ENCODE results near the gene SEMA6C.

SEMA6C gene

GRCh38 chr1:151175041-151175741 lies 28.8 kb upstream of the SEMA6C start:
- H4K8ac ChIP-seq (ENCODE audit: low read depth, low read length), result no peak overlapping the region

GRCh38 chr1:151171190-151171589 lies 24.8 kb upstream of the SEMA6C start:
- DNase-seq (ENCODE audit: low spot score), result no peak
- Histone ChIP-seq H2AFZ (ENCODE audit: low read length) (no peak overlapping the region), H2BK15ac (ENCODE audit: low read length) (no peak overlapping the region), H3K9ac (ENCODE audit: low read depth, low read length, poor library complexity) (no peak overlapping the region), H3K27me3 (ENCODE audit: control insufficient read depth in 3 of 3, insufficient read depth in 3 of 3, low read depth in 1 of 3, low read length in 3 of 3) (no peaks in the 10 kb centered on the region), H3K27ac (replicated peaks; ENCODE audit: low read length) (no peak overlapping the region), H3K36me3 (replicated peaks in 1 of 2; ENCODE audit: control insufficient read depth in 2 of 2, insufficient read depth in 2 of 2, low read length in 2 of 2) (peaks cover 35 to 73% of the 10 kb centered on the region in 2 donors), H4K8ac (ENCODE audit: low read depth, low read length) (no peak overlapping the region), H2BK12ac (ENCODE audit: low read length) (no peak overlapping the region), H3K4me3 (ENCODE audit: low read length in 2 of 2) (no peak overlapping the region), H3K23ac (ENCODE audit: low read depth, low read length, poor library complexity) (no peak overlapping the region), H3K4ac (ENCODE audit: low read length) (no peak overlapping the region), H2BK120ac (ENCODE audit: low read depth, low read length) (no peak overlapping the region), H2AK5ac (ENCODE audit: low read depth, low read length) (no peak overlapping the region), H3K79me1 (ENCODE audit: low read depth, low read length) (peaks cover 4% of the 10 kb centered on the region), H2BK5ac (ENCODE audit: low read length) (no peak overlapping the region), H3K14ac (ENCODE audit: low read length) (no peak overlapping the region), H3K4me2 (ENCODE audit: insufficient read depth, low read length, poor library complexity, severe bottlenecking) (no peak overlapping the region), H3K18ac (ENCODE audit: low read length) (no peak overlapping the region), H4K91ac (ENCODE audit: low read depth, low read length, poor library complexity) (no peak overlapping the region), H3K9me3 (replicated peaks in 1 of 2; ENCODE audit: control insufficient read depth in 2 of 2, insufficient read depth in 1 of 2, low read depth in 1 of 2, low read length in 2 of 2) (no peaks in the 10 kb centered on the region), H3K4me1 (ENCODE audit: control insufficient read depth in 2 of 2, insufficient read depth in 1 of 2, low read depth in 1 of 2, low read length in 2 of 2) (peaks cover 3 to 7% of the 10 kb centered on the region in 2 donors)
- WGBS, 2 donors (ENCODE audit: extremely low coverage in 2 of 2, insufficient read length in 2 of 2, insufficient replicate concordance in 1 of 2), result no CpG with 5 or more reads among the region's 5 CpGs

More at GRCh38 chr1:151175041-151175741, 28.8 kb upstream of the SEMA6C start:
- no peak overlapping the region for H3K14ac ChIP-seq (ENCODE audit: low read length)
- no peak overlapping the region for H2BK15ac ChIP-seq (ENCODE audit: low read length)
- WGBS, 2 donors (ENCODE audit: extremely low coverage in 2 of 2, insufficient read length in 2 of 2, insufficient replicate concordance in 1 of 2), result no CpG with 5 or more reads among the region's 6 CpGs
- H3K79me1 ChIP-seq (ENCODE audit: low read depth, low read length), result no peaks in the 10 kb centered on the region
- no peak overlapping the region for H2BK120ac ChIP-seq (ENCODE audit: low read depth, low read length)
- H2AK5ac ChIP-seq (ENCODE audit: low read depth, low read length), result no peak overlapping the region
- no peaks in the 10 kb centered on the region for H3K4me1 ChIP-seq (ENCODE audit: control insufficient read depth in 2 of 2, insufficient read depth in 1 of 2, low read depth in 1 of 2, low read length in 2 of 2)
- no peak overlapping the region for H2BK5ac ChIP-seq (ENCODE audit: low read length)
- no peak overlapping the region for H3K23ac ChIP-seq (ENCODE audit: low read depth, low read length, poor library complexity)
- H3K4ac ChIP-seq (ENCODE audit: low read length), result no peak overlapping the region
- peaks cover 38 to 80% of the 10 kb centered on the region in 2 donors for H3K36me3 ChIP-seq (replicated peaks in 1 of 2; ENCODE audit: control insufficient read depth in 2 of 2, insufficient read depth in 2 of 2, low read length in 2 of 2)
- no peak overlapping the region for H2AFZ ChIP-seq (ENCODE audit: low read length)
- H4K91ac ChIP-seq (ENCODE audit: low read depth, low read length, poor library complexity), result no peak overlapping the region
- no peak overlapping the region for H3K4me2 ChIP-seq (ENCODE audit: insufficient read depth, low read length, poor library complexity, severe bottlenecking)
- no peak overlapping the region for H3K4me3 ChIP-seq (ENCODE audit: low read length in 2 of 2)
- H3K9ac ChIP-seq (ENCODE audit: low read depth, low read length, poor library complexity), result no peak overlapping the region
- H3K9me3 ChIP-seq (replicated peaks in 1 of 2; ENCODE audit: control insufficient read depth in 2 of 2, insufficient read depth in 1 of 2, low read depth in 1 of 2, low read length in 2 of 2), result no peaks in the 10 kb centered on the region
- H3K27ac ChIP-seq (replicated peaks; ENCODE audit: low read length), result no peak overlapping the region
- no peak overlapping the region for H3K18ac ChIP-seq (ENCODE audit: low read length)
- no peaks in the 10 kb centered on the region for H3K27me3 ChIP-seq (ENCODE audit: control insufficient read depth in 3 of 3, insufficient read depth in 3 of 3, low read depth in 1 of 3, low read length in 3 of 3)
- H2BK12ac ChIP-seq (ENCODE audit: low read length), result no peak overlapping the region
- no peak for DNase-seq (ENCODE audit: low spot score)

- DNase-seq (ENCODE audit: low spot score), result no peak
- no peaks in the 10 kb centered on the region for H3K27me3 ChIP-seq (ENCODE audit: control insufficient read depth in 3 of 3, insufficient read depth in 3 of 3, low read depth in 1 of 3, low read length in 3 of 3)
- no peak overlapping the region for H2BK15ac ChIP-seq (ENCODE audit: low read length)
- no peak overlapping the region for H4K91ac ChIP-seq (ENCODE audit: low read depth, low read length, poor library complexity)
- no peak overlapping the region for H3K9ac ChIP-seq (ENCODE audit: low read depth, low read length, poor library complexity)
- H3K23ac ChIP-seq (ENCODE audit: low read depth, low read length, poor library complexity), result no peak overlapping the region
- no peaks in the 10 kb centered on the region for H3K9me3 ChIP-seq (replicated peaks in 1 of 2; ENCODE audit: control insufficient read depth in 2 of 2, insufficient read depth in 1 of 2, low read depth in 1 of 2, low read length in 2 of 2)
- H3K18ac ChIP-seq (ENCODE audit: low read length), result no peak overlapping the region
- peaks cover 22 to 47% of the 10 kb centered on the region in 2 donors for H3K36me3 ChIP-seq (replicated peaks in 1 of 2; ENCODE audit: control insufficient read depth in 2 of 2, insufficient read depth in 2 of 2, low read length in 2 of 2)
- no peak overlapping the region for H2AFZ ChIP-seq (ENCODE audit: low read length)
- no peak overlapping the region for H3K4me2 ChIP-seq (ENCODE audit: insufficient read depth, low read length, poor library complexity, severe bottlenecking)
- H3K27ac ChIP-seq (replicated peaks; ENCODE audit: low read length), result no peak overlapping the region
- no peak overlapping the region for H2BK5ac ChIP-seq (ENCODE audit: low read length)
- peak overlapping the region; percentile 6 for H4K8ac ChIP-seq (ENCODE audit: low read depth, low read length)
- H3K4ac ChIP-seq (ENCODE audit: low read length), result no peak overlapping the region
- H2BK120ac ChIP-seq (ENCODE audit: low read depth, low read length), result no peak overlapping the region
- peaks cover 4% of the 10 kb centered on the region for H3K79me1 ChIP-seq (ENCODE audit: low read depth, low read length)
- H2AK5ac ChIP-seq (ENCODE audit: low read depth, low read length), result no peak overlapping the region
- H3K4me3 ChIP-seq (ENCODE audit: low read length in 2 of 2), result peak overlapping the region in 1 of 2 donors; percentile 88
- H3K4me1 ChIP-seq (ENCODE audit: control insufficient read depth in 2 of 2, insufficient read depth in 1 of 2, low read depth in 1 of 2, low read length in 2 of 2), result peaks cover 7 to 9% of the 10 kb centered on the region in 2 donors
- H2BK12ac ChIP-seq (ENCODE audit: low read length), result no peak overlapping the region
- no peak overlapping the region for H3K14ac ChIP-seq (ENCODE audit: low read length)
- WGBS, 2 donors (ENCODE audit: extremely low coverage in 2 of 2, insufficient read length in 2 of 2, insufficient replicate concordance in 1 of 2), result no CpG with 5 or more reads among the region's 6 CpGs
Measured at GRCh38 chr1:151167116-151167515, 20.7 kb upstream of the SEMA6C start.

- Histone ChIP-seq H3K18ac (ENCODE audit: low read length) (peak overlapping the region; percentile 27), H4K91ac (ENCODE audit: low read depth, low read length, poor library complexity) (no peak overlapping the region), H3K14ac (ENCODE audit: low read length) (no peak overlapping the region), H2AFZ (ENCODE audit: low read length) (peak overlapping the region; percentile 89), H3K9ac (ENCODE audit: low read depth, low read length, poor library complexity) (peak overlapping the region; percentile 31), H3K4me2 (ENCODE audit: insufficient read depth, low read length, poor library complexity, severe bottlenecking) (peak overlapping the region; percentile 70), H3K36me3 (replicated peaks in 1 of 2; ENCODE audit: control insufficient read depth in 2 of 2, insufficient read depth in 2 of 2, low read length in 2 of 2) (peaks cover 23 to 51% of the 10 kb centered on the region in 2 donors), H2BK12ac (ENCODE audit: low read length) (no peak overlapping the region), H3K4me3 (ENCODE audit: low read length in 2 of 2) (peak overlapping the region; percentile 84 to 88), H2BK120ac (ENCODE audit: low read depth, low read length) (no peak overlapping the region), H2AK5ac (ENCODE audit: low read depth, low read length) (no peak overlapping the region), H3K4me1 (ENCODE audit: control insufficient read depth in 2 of 2, insufficient read depth in 1 of 2, low read depth in 1 of 2, low read length in 2 of 2) (peaks cover 7 to 9% of the 10 kb centered on the region in 2 donors), H3K79me1 (ENCODE audit: low read depth, low read length) (peaks cover 4% of the 10 kb centered on the region), H4K8ac (ENCODE audit: low read depth, low read length) (no peak overlapping the region), H3K27me3 (ENCODE audit: control insufficient read depth in 3 of 3, insufficient read depth in 3 of 3, low read depth in 1 of 3, low read length in 3 of 3) (no peaks in the 10 kb centered on the region), H3K23ac (ENCODE audit: low read depth, low read length, poor library complexity) (peak overlapping the region; percentile 62), H3K4ac (ENCODE audit: low read length) (no peak overlapping the region), H3K27ac (replicated peaks; ENCODE audit: low read length) (no peak overlapping the region), H2BK15ac (ENCODE audit: low read length) (no peak overlapping the region), H2BK5ac (ENCODE audit: low read length) (no peak overlapping the region), H3K9me3 (replicated peaks in 1 of 2; ENCODE audit: control insufficient read depth in 2 of 2, insufficient read depth in 1 of 2, low read depth in 1 of 2, low read length in 2 of 2) (no peaks in the 10 kb centered on the region)
- no peak for DNase-seq (ENCODE audit: low spot score)
- WGBS, 2 donors (ENCODE audit: extremely low coverage in 2 of 2, insufficient read length in 2 of 2, insufficient replicate concordance in 1 of 2), result no CpG with 5 or more reads among the region's 15 CpGs
Measured at GRCh38 chr1:151166505-151166956, 20.1 kb upstream of the SEMA6C start.

Data from neuronal stem cell (in vitro differentiated cells).